Thyroid gland (tissue), 4 donors: ENCODE results near the gene LSM14B. TPM values are rescaled to one million over a fixed set of nuclear protein-coding genes. Genes with fewer than 3 reads are reported as not detected.
A peak's percentile ranks its signal among the peaks of the same experiment; 100 is the strongest.

ENCODE experiments used
- DNase-seq, 2 donors: peaks; one replicate each; pipeline ENCODE4 v3.0.0-alpha.2; 2019
- H3K27ac ChIP-seq, 3 donors: fragments of 200-600 bp; sonication (generic); 1 replicate in 2 of 3; 2 replicates in 1 of 3; pipeline ENCODE4 v1.5.1; 2016 to 2019; ENCODE audit warnings: mild to moderate bottlenecking in 1 of 3, moderate library complexity in 1 of 3
- H3K27me3 ChIP-seq: fragments of 200-600 bp; sonication (generic); one replicate; pipeline ENCODE4 v1.5.1; 2019
- H3K36me3 ChIP-seq, 2 donors: fragments of 200-600 bp; sonication (generic); one replicate each; pipeline ENCODE4 v1.5.1; 2016 to 2019
- H3K4me1 ChIP-seq, 2 donors: fragments of 200-600 bp; sonication (generic); one replicate each; pipeline ENCODE4 v1.5.1; 2017 to 2019
- H3K4me3 ChIP-seq, 3 donors: fragments of 200-600 bp; sonication (generic); replicated peaks in 1 of 3; 1 replicate in 2 of 3; 2 replicates in 1 of 3; pipeline ENCODE4 v1.5.1; 2016; ENCODE audit warnings: mild to moderate bottlenecking in 1 of 3
- H3K9me3 ChIP-seq: fragments of 200-600 bp; sonication (generic); one replicate; pipeline ENCODE4 v1.5.1; 2017
- POLR2A ChIP-seq, 2 donors: fragments of 450-650 bp; IDR thresholded peaks; one replicate each; pipeline ENCODE4 v1.6.1; 2017; ENCODE audit warnings: antibody characterized with exemption in 2 of 2, mild to moderate bottlenecking in 2 of 2, moderate library complexity in 1 of 2
- WGBS, 2 donors: methylation state at CpG; one replicate each; pipeline ENCODE4 v1.1.5; 2017; 5-methylcytosine and 5-hydroxymethylcytosine counted together
- intact Hi-C: fragments of 100-400 bp; cut with DNase I; formaldehyde crosslinking; loops from one replicate; pipeline ENCODE4 v1.15.1; 2023
- total RNA-seq, 4 donors: library from RNA; depleted of rRNA; stranded (reverse); fragments of >200 nt; gene quantifications; one replicate each; pipeline ENCODE4 v1.2.3, GENCODE V29; 2016
- TF ChIP-seq, protein P1 (sequence below), 6 experiments: fragments of 200-600 bp in 3 of 6; fragments of 450-650 bp in 3 of 6; sonication (generic) in 3 of 6; IDR thresholded peaks; one replicate each; pipeline ENCODE4 v1.5.1; 2016 to 2019; ENCODE audit warnings: antibody characterized with exemption in 6 of 6, mild to moderate bottlenecking in 2 of 6, inconsistent platforms in 1 of 6, moderate library complexity in 1 of 6

LSM14B gene
- total RNA-seq, 4 donors from 2014 or later, result 25.3 to 27.9 (median 25.6) TPM

GRCh38 chr20:62141397-62142251, 19.3 kb downstream of the LSM14B start:
- Histone ChIP-seq H3K4me1 (peaks cover 21 to 29% of the 10 kb centered on the region in 2 donors), H3K4me3 (peak overlapping the region; percentile 43 to 76 (median 67)), H3K27ac (peak overlapping the region; percentile 8 to 93 (median 76)), H3K36me3 (peaks cover 32 to 37% of the 10 kb centered on the region in 2 donors), H3K27me3 (no peaks in the 10 kb centered on the region), H3K9me3 (no peaks in the 10 kb centered on the region)
- DNase-seq, result no peak
- TF ChIP-seq POLR2A (IDR thresholded peaks at IDR 0.05), result no peak
- TF ChIP-seq, protein P1, sequence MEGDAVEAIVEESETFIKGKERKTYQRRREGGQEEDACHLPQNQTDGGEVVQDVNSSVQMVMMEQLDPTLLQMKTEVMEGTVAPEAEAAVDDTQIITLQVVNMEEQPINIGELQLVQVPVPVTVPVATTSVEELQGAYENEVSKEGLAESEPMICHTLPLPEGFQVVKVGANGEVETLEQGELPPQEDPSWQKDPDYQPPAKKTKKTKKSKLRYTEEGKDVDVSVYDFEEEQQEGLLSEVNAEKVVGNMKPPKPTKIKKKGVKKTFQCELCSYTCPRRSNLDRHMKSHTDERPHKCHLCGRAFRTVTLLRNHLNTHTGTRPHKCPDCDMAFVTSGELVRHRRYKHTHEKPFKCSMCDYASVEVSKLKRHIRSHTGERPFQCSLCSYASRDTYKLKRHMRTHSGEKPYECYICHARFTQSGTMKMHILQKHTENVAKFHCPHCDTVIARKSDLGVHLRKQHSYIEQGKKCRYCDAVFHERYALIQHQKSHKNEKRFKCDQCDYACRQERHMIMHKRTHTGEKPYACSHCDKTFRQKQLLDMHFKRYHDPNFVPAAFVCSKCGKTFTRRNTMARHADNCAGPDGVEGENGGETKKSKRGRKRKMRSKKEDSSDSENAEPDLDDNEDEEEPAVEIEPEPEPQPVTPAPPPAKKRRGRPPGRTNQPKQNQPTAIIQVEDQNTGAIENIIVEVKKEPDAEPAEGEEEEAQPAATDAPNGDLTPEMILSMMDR (IDR thresholded peaks at IDR 0.05), result peak in 1 of 6 experiments; percentile 17
- intact Hi-C loops, result loop anchor here (5.0 to 10.0 kb wide), 2 partner anchors 74 to 253 kb away; partner anchors contain the start of gene TAF4
- WGBS, 2 donors, result 31% methylated on average over 13 to 14 of the region's 14 CpGs

GRCh38 chr20:62142252-62143080, 20.2 kb downstream of the LSM14B start:
- peak in 1 of 2 donors; percentile 14 for DNase-seq
- H3K27ac ChIP-seq, result peak overlapping the region; percentile 24 to 93 (median 76)
- H3K9me3 ChIP-seq, result no peaks in the 10 kb centered on the region
- H3K27me3 ChIP-seq, result no peaks in the 10 kb centered on the region
- H3K4me3 ChIP-seq, result peak overlapping the region; percentile 43 to 76 (median 67)
- TF ChIP-seq, protein P1 (IDR thresholded peaks at IDR 0.05), result no peak
- TF ChIP-seq POLR2A (IDR thresholded peaks at IDR 0.05), result no peak
- H3K4me1 ChIP-seq, result peaks cover 21 to 33% of the 10 kb centered on the region in 2 donors
- peaks cover 26 to 34% of the 10 kb centered on the region in 2 donors for H3K36me3 ChIP-seq
- intact Hi-C loops, result loop anchor here (5.0 to 10.0 kb wide), 2 partner anchors 75 to 252 kb away; partner anchors contain the start of gene TAF4
- 4 to 5% methylated on average over 13 to 14 of the region's 71 CpGs for WGBS, 2 donors

GRCh38 chr20:62143081-62143956, 21.0 kb downstream of the LSM14B start, which contains the start of the genes PSMA7 and SS18L1:
Gene PSMA7 (minus strand): TSS chr20:62143394. CDS start chr20:62143303, 91 bp downstream.
Gene SS18L1 (plus strand): TSS chr20:62143769. CDS start chr20:62143821, 52 bp downstream.
- TF ChIP-seq, protein P1 (IDR thresholded peaks at IDR 0.05), result no peak
- peak; percentile 54 to 92 for TF ChIP-seq POLR2A (IDR thresholded peaks at IDR 0.05)
- DNase-seq, result peak; percentile 86 to 87
- Histone ChIP-seq H3K4me1 (peaks cover 21 to 33% of the 10 kb centered on the region in 2 donors), H3K27me3 (no peaks in the 10 kb centered on the region), H3K27ac (peak within 1 kb of the TSS; percentile 70 to 93 (median 76)), H3K9me3 (no peaks in the 10 kb centered on the region), H3K4me3 (peak within 1 kb of the TSS; percentile 57 to 76 (median 67)), H3K36me3 (peaks cover 18 to 25% of the 10 kb centered on the region in 2 donors)
- intact Hi-C loops, result loop anchor here (5.0 to 10.0 kb wide), 2 partner anchors 76 to 251 kb away; partner anchors contain the start of gene TAF4
- WGBS, 2 donors, result no CpG with 5 or more reads among the region's 148 CpGs
